NT2/D1 (cell line): ENCODE results near the gene AFAP1L1.

Experiments used
- DNase-seq: peaks from one replicate; pipeline ENCODE4 v3.0.0-alpha.2; 2011; ENCODE audit warnings: low read depth, low spot score
- H3K27me3 ChIP-seq: 2 replicates; pipeline ENCODE4 v1.6.0; 2011; ENCODE audit warnings: mild to moderate bottlenecking; ENCODE audit not compliant: insufficient read length, insufficient read depth
- H3K36me3 ChIP-seq: 2 replicates; pipeline ENCODE4 v1.6.1; 2011; ENCODE audit warnings: mild to moderate bottlenecking, low read length, mixed read lengths; ENCODE audit not compliant: insufficient read depth, insufficient read length
- H3K4me1 ChIP-seq: 2 replicates; pipeline ENCODE4 v1.5.1; 2011; ENCODE audit not compliant: insufficient read depth, insufficient read length
- H3K4me3 ChIP-seq: 2 replicates; pipeline ENCODE4 v1.5.1; 2011; ENCODE audit warnings: low read depth; ENCODE audit not compliant: insufficient read length
- H3K9ac ChIP-seq: 2 replicates; pipeline ENCODE4 v1.6.0; 2011; ENCODE audit warnings: low read depth; ENCODE audit not compliant: insufficient read length
- H3K9me3 ChIP-seq: 2 replicates; pipeline ENCODE4 v1.5.1; 2011; ENCODE audit warnings: mild to moderate bottlenecking, low read length; ENCODE audit not compliant: insufficient read depth
- SUZ12 ChIP-seq: IDR thresholded peaks from 2 replicates; pipeline ENCODE4 v1.6.1; 2011; ENCODE audit not compliant: insufficient read length, insufficient read depth; ENCODE audit errors: extremely low read depth
- YY1 ChIP-seq: IDR thresholded peaks from 2 replicates; pipeline ENCODE4 v1.6.1; 2011; ENCODE audit not compliant: insufficient read length, insufficient read depth
- ZNF274 ChIP-seq: IDR thresholded peaks from 2 replicates; pipeline ENCODE4 v1.6.1; 2011; ENCODE audit warnings: mild to moderate bottlenecking, low read depth, low read length

Gene AFAP1L1

DNA sequence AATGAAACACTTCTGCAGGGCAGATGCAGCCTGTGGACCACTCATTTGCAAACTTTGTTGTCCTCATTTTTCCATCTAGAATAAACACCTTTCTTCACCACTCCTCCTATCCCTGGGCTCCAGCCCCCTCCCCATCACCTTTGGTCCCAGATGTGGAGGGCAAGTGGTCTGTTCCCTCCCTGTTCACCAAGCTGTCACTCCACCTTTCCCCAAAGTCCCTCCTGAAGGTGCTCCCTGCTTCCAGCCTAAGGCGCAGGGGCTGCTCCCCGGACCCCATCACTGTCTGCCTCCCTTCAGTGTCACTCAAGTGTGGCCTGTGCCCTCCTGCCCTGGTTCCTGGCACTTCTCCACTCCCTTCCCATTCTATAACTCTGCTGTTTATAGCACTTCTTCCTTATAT is 93.1 kb downstream of the AFAP1L1 start:
- Histone ChIP-seq H3K4me3 (no peak overlapping the region), H3K9ac (no peak overlapping the region), H3K9me3 (no peaks in the 10 kb centered on the region), H3K36me3 (no peaks in the 10 kb centered on the region), H3K4me1 (peaks cover 4% of the 10 kb centered on the region), H3K27me3 (no peaks in the 10 kb centered on the region)
- no peak for DNase-seq
- TF ChIP-seq ZNF274 (no peak), SUZ12 (no peak), YY1 (no peak)

DNA sequence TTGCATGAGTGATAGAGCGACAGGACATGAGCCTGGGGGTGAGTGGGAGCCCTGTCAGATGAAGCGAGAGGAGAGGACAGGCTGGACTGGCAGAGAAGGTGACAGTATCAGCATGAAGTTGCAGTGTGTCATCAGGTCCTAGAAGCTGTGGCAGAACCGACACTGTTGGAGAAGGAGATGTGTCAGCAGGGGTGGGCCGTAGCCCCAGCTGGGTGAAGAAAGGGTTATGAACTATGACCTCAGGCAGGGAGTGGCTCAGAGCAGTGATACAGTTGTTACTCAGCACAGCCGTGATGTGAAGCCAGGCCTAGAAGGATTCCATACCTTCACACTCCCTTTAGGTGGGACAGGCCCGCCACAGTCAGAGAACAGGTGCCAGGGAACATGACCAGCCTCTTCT is 93.8 kb downstream of the AFAP1L1 start:
- Histone ChIP-seq H3K4me1 (peaks cover 4% of the 10 kb centered on the region), H3K9ac (no peak overlapping the region), H3K27me3 (no peaks in the 10 kb centered on the region), H3K36me3 (no peaks in the 10 kb centered on the region), H3K4me3 (no peak overlapping the region), H3K9me3 (no peaks in the 10 kb centered on the region)
- TF ChIP-seq SUZ12 (no peak), ZNF274 (no peak), YY1 (no peak)
- no peak for DNase-seq

DNA sequence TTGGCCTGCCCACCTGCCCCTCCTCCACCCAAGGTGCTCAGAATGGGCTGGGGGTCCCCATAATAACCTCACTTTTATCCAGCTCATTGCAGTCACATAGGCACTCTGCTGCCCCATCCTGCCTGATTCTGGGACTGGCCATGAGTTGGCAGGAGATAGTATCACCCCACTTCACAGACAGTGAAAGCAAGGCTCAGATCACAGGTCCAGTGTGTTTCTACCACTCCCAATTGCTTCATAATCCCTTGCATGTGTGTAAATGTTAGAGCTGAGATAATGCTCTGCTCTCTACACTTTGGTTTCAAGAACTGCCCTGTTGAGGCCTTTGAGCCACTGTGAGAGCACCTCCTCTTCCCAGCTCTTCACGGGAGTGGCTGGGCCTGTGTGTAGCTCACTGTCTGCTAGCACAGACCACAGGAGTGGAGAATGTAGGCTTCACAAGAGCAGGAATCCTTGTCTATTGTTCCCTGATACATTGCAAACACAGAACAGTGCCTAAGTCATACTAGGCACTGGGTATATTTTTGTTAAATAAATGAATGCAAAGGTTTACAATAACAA is 94.6 kb downstream of the AFAP1L1 start:
- H3K9me3 ChIP-seq = no peaks in the 10 kb centered on the region
- H3K4me1 ChIP-seq = peaks cover 4% of the 10 kb centered on the region
- no peak overlapping the region for H3K9ac ChIP-seq
- H3K36me3 ChIP-seq = no peaks in the 10 kb centered on the region
- H3K27me3 ChIP-seq = no peaks in the 10 kb centered on the region
- H3K4me3 ChIP-seq = no peak overlapping the region
- DNase-seq = no peak
- TF ChIP-seq YY1 (no peak), SUZ12 (no peak)

DNA sequence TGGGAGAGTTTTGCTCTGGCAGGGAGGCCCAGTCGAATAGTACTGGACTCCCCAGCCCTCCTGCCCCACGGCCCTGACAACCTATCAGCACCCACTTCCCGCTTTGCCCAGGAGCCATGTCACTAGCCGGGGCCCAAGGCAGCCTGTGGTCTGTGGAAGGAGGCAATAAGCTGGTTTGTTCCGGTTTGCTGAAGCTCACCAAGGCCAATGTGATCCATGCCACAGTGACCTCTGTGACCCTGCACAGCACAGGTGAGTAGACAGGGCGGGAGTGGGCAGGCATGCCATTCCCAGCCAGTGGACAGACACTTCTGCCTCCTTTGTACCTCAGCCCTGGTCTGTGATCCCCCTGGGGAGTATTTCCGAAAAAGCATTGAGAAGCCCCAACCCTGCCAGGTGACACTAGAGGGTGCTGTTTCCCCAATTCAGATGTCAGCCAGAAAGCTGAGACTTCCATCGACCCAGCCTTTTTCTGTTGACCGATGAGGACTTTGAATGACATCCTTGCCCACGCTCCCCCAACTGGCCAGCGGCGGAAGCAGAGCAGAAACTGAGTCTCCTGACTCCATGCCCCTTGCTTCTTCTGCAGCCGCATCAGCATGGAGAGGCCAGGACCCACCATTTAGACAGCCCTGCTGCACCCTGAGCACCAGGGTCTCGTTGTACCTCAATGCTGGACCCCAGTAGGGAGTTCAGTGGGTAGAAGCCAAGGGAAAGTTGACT is 95.8 kb downstream of the AFAP1L1 start:
- Histone ChIP-seq H3K4me3 (no peak overlapping the region), H3K9me3 (no peaks in the 10 kb centered on the region), H3K27me3 (no peaks in the 10 kb centered on the region), H3K9ac (no peak overlapping the region), H3K36me3 (no peaks in the 10 kb centered on the region), H3K4me1 (peaks cover 6% of the 10 kb centered on the region)
- TF ChIP-seq SUZ12 (no peak), ZNF274 (no peak), YY1 (no peak)
- DNase-seq = peak; percentile 72

DNA sequence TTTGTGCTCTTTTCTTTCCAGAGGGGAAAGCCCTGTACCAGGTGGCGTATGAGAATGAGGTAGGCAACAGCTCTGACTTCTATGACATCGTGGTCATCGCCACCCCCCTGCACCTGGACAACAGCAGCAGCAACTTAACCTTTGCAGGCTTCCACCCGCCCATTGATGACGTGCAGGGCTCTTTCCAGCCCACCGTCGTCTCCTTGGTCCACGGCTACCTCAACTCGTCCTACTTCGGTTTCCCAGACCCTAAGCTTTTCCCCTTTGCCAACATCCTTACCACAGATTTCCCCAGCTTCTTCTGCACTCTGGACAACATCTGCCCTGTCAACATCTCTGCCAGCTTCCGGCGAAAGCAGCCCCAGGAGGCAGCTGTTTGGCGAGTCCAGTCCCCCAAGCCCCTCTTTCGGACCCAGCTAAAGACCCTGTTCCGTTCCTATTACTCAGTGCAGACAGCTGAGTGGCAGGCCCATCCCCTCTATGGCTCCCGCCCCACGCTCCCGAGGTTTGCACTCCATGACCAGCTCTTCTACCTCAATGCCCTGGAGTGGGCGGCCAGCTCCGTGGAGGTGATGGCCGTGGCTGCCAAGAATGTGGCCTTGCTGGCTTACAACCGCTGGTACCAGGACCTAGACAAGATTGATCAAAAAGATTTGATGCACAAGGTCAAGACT is 96.5 kb downstream of the AFAP1L1 start:
- Histone ChIP-seq H3K36me3 (no peaks in the 10 kb centered on the region), H3K9ac (no peak overlapping the region), H3K9me3 (no peaks in the 10 kb centered on the region), H3K27me3 (no peaks in the 10 kb centered on the region), H3K4me1 (peaks cover 6% of the 10 kb centered on the region), H3K4me3 (no peak overlapping the region)
- no peak for TF ChIP-seq YY1
- TF ChIP-seq SUZ12 = no peak
- TF ChIP-seq ZNF274 = no peak
- no peak for DNase-seq

DNA sequence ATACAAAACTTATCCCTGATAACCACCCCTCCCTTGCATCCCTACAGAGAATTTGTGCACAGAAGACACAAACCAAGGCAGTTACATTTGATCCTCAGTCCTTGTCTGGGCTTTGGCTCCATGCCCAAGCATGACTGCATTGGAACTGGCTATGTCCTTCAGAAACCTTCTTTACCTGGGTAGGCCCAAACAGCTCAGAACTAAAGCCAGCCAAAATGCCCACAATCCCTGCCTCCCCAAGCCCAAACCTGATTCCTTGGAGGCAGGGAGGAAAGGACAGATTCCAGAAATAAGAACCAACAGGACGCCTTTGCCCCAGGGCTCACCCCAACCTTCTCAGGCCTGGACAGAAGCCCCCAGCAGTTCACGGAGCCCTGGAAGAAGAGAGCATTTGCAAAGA is 99.2 kb downstream of the AFAP1L1 start:
- no peak for TF ChIP-seq YY1
- TF ChIP-seq ZNF274 = no peak
- no peak for TF ChIP-seq SUZ12
- DNase-seq = no peak
- H3K27me3 ChIP-seq = no peaks in the 10 kb centered on the region
- peaks cover 6% of the 10 kb centered on the region for H3K4me1 ChIP-seq
- no peaks in the 10 kb centered on the region for H3K36me3 ChIP-seq
- H3K4me3 ChIP-seq = no peak overlapping the region
- no peaks in the 10 kb centered on the region for H3K9me3 ChIP-seq
- no peak overlapping the region for H3K9ac ChIP-seq

DNA sequence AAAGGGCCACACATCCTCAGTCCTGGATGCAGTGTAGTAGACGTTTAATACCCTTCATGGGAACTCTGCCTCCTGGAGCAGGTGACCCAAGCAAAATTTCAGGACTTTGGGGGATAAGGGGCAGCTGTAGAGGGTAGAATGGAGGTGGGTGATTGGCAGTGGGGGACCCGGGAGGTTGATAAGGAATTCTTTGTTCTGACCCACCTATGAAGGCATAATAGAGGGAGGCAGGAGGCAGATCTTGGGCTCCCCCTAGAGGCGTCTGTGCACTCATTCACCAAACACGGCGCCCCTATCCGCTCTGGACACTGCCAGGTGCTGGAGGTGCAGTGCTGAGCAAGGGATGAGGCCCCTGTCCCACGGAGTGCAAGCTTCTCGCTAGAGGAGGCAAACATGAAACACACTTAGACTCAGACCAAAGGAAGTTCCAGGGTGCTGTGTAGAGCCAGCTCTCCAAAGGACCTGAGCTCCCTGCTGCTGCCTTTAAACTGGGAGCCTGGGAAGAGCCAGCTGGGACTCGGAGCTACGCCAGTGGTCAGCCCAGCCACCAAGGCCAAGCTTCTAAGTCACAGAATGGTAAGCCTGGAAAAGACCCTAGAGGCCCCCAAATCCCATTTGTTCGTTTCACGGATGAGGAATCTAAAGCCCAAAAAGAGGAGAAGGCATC is 99.8 kb downstream of the AFAP1L1 start:
- peak; percentile 42 for DNase-seq
- TF ChIP-seq YY1 (no peak), SUZ12 (no peak), ZNF274 (no peak)
- H3K9me3 ChIP-seq = no peaks in the 10 kb centered on the region
- H3K4me1 ChIP-seq = peaks cover 6% of the 10 kb centered on the region
- H3K36me3 ChIP-seq = no peaks in the 10 kb centered on the region
- no peaks in the 10 kb centered on the region for H3K27me3 ChIP-seq
- H3K9ac ChIP-seq = no peak overlapping the region
- H3K4me3 ChIP-seq = no peak overlapping the region
